ENCODE data around the gene KLHDC7B.
A peak's percentile ranks its signal among the peaks of the same experiment; 100 is the strongest.

KLHDC7B gene

DNA sequence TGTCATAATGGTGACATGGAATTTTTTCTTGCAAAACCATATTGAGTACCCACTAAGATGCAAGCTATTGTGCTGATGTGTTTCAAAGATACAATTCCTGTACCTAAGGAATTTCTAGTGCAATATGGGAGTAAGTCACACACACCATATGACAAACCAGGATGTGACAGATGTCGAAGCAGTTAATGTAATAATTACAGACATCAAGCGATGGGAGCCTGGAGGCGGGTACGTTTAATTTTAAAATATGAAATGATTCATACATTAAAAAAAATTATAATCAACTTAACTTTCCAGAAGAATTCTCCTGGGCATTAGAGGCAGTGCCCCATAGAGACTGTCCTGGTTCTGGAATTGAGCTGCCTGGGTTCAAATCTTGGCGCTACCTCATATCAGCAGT is 11.0 kb downstream of the KLHDC7B start:
- Histone ChIP-seq H4K8ac (ENCODE audit: low read depth, low read length) (no peak overlapping the region), H3K18ac (ENCODE audit: low read length) (no peak overlapping the region), H3K56ac (ENCODE audit: low read length) (no peak overlapping the region), H3K79me1 (ENCODE audit: low read length) (no peaks in the 10 kb centered on the region), H3K4me1 (ENCODE audit: control insufficient read depth, low read depth, low read length) (no peaks in the 10 kb centered on the region), H4K5ac (ENCODE audit: low read length) (no peak overlapping the region), H2BK120ac (ENCODE audit: low read depth, low read length) (no peak overlapping the region), H3K4me3 (ENCODE audit: low read length) (no peak overlapping the region), H3K9ac (ENCODE audit: low read length) (no peak overlapping the region), H3K27me3 (ENCODE audit: insufficient read depth, low read length, poor library complexity) (no peaks in the 10 kb centered on the region), H2BK15ac (replicated peaks; ENCODE audit: low read depth) (no peak overlapping the region), H3K4me2 (ENCODE audit: low read length) (no peak overlapping the region), H3K36me3 (ENCODE audit: control insufficient read depth, insufficient read depth, low read length) (no peaks in the 10 kb centered on the region), H3K27ac (ENCODE audit: low read depth, low read length) (no peak overlapping the region), H3K23ac (ENCODE audit: low read length) (no peak overlapping the region), H2AK5ac (ENCODE audit: low read length) (no peak overlapping the region), H2BK5ac (ENCODE audit: low read length) (no peak overlapping the region), H3K4ac (ENCODE audit: low read depth, low read length) (no peak overlapping the region), H3K79me2 (ENCODE audit: control insufficient read depth, insufficient read depth, low read length) (no peaks in the 10 kb centered on the region)
- no peak for DNase-seq
- WGBS (ENCODE audit: extremely low coverage, insufficient coverage, low lambda C conversion rate), result no CpG with 5 or more reads among the region's 5 CpGs

DNA sequence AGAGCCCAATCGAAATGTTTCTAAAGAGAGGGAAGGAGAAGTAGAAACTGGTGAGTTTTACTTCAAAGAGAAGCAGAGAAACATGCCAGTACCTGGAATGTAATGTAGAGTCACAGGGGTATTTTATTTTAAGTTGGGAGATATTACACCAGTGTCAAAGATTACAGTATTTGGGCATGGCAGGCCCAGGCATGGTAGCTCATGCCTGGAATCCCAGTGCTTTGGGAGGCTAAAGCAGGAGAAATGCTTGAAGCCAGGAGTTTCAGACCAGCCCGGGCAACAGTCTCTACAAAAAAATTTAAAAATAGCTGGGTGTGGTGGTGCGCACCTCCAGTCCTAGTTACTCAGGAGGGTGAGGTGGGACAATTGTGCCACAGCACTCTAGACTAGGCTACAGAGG is 14.3 kb downstream of the KLHDC7B start:
- WGBS (ENCODE audit: extremely low coverage, insufficient coverage, low lambda C conversion rate), result no CpG with 5 or more reads among the region's 3 CpGs
- no peak for DNase-seq
- H3K79me2 ChIP-seq (ENCODE audit: control insufficient read depth, insufficient read depth, low read length), result no peaks in the 10 kb centered on the region
- no peak overlapping the region for H2BK5ac ChIP-seq (ENCODE audit: low read length)
- no peak overlapping the region for H3K23ac ChIP-seq (ENCODE audit: low read length)
- no peak overlapping the region for H2BK15ac ChIP-seq (replicated peaks; ENCODE audit: low read depth)
- no peaks in the 10 kb centered on the region for H3K27me3 ChIP-seq (ENCODE audit: insufficient read depth, low read length, poor library complexity)
- H2AK5ac ChIP-seq (ENCODE audit: low read length), result no peak overlapping the region
- H3K36me3 ChIP-seq (ENCODE audit: control insufficient read depth, insufficient read depth, low read length), result no peaks in the 10 kb centered on the region
- H3K79me1 ChIP-seq (ENCODE audit: low read length), result no peaks in the 10 kb centered on the region
- no peak overlapping the region for H3K56ac ChIP-seq (ENCODE audit: low read length)
- no peak overlapping the region for H3K18ac ChIP-seq (ENCODE audit: low read length)
- H3K4ac ChIP-seq (ENCODE audit: low read depth, low read length), result no peak overlapping the region
- no peak overlapping the region for H3K4me2 ChIP-seq (ENCODE audit: low read length)
- H3K4me1 ChIP-seq (ENCODE audit: control insufficient read depth, low read depth, low read length), result no peaks in the 10 kb centered on the region
- H4K5ac ChIP-seq (ENCODE audit: low read length), result no peak overlapping the region
- no peak overlapping the region for H4K8ac ChIP-seq (ENCODE audit: low read depth, low read length)
- no peak overlapping the region for H3K27ac ChIP-seq (ENCODE audit: low read depth, low read length)
- H2BK120ac ChIP-seq (ENCODE audit: low read depth, low read length), result no peak overlapping the region
- H3K4me3 ChIP-seq (ENCODE audit: low read length), result no peak overlapping the region
- no peak overlapping the region for H3K9ac ChIP-seq (ENCODE audit: low read length)

GRCh38 chr22:50561401-50562358 is 16.0 kb downstream of the KLHDC7B start:
- no peak overlapping the region for H3K4me2 ChIP-seq (ENCODE audit: low read length)
- H3K4me3 ChIP-seq (ENCODE audit: low read length), result no peak overlapping the region
- no peak overlapping the region for H3K27ac ChIP-seq (ENCODE audit: low read depth, low read length)
- H3K23ac ChIP-seq (ENCODE audit: low read length), result no peak overlapping the region
- no peaks in the 10 kb centered on the region for H3K27me3 ChIP-seq (ENCODE audit: insufficient read depth, low read length, poor library complexity)
- no peak overlapping the region for H3K9ac ChIP-seq (ENCODE audit: low read length)
- no peaks in the 10 kb centered on the region for H3K79me1 ChIP-seq (ENCODE audit: low read length)
- no peak overlapping the region for H2BK120ac ChIP-seq (ENCODE audit: low read depth, low read length)
- H3K4ac ChIP-seq (ENCODE audit: low read depth, low read length), result no peak overlapping the region
- no peaks in the 10 kb centered on the region for H3K79me2 ChIP-seq (ENCODE audit: control insufficient read depth, insufficient read depth, low read length)
- H4K5ac ChIP-seq (ENCODE audit: low read length), result no peak overlapping the region
- H3K18ac ChIP-seq (ENCODE audit: low read length), result no peak overlapping the region
- WGBS (ENCODE audit: extremely low coverage, insufficient coverage, low lambda C conversion rate), result no CpG with 5 or more reads among the region's 34 CpGs
- H3K4me1 ChIP-seq (ENCODE audit: control insufficient read depth, low read depth, low read length), result no peaks in the 10 kb centered on the region
- H2AK5ac ChIP-seq (ENCODE audit: low read length), result no peak overlapping the region
- DNase-seq, result peak; percentile 25
- no peaks in the 10 kb centered on the region for H3K36me3 ChIP-seq (ENCODE audit: control insufficient read depth, insufficient read depth, low read length)
- H2BK15ac ChIP-seq (replicated peaks; ENCODE audit: low read depth), result no peak overlapping the region
- no peak overlapping the region for H2BK5ac ChIP-seq (ENCODE audit: low read length)
- no peak overlapping the region for H3K56ac ChIP-seq (ENCODE audit: low read length)
- H4K8ac ChIP-seq (ENCODE audit: low read depth, low read length), result no peak overlapping the region

- Histone ChIP-seq H3K4me3 (ENCODE audit: low read length) (peak within 1 kb of the TSS; percentile 70), H3K4ac (ENCODE audit: low read depth, low read length) (no peak within 1 kb of the TSS), H3K27me3 (ENCODE audit: insufficient read depth, low read length, poor library complexity) (no peaks in the 10 kb centered on the region), H3K79me1 (ENCODE audit: low read length) (no peaks in the 10 kb centered on the region), H3K9ac (ENCODE audit: low read length) (peak within 1 kb of the TSS; percentile 76), H3K18ac (ENCODE audit: low read length) (no peak within 1 kb of the TSS), H2BK120ac (ENCODE audit: low read depth, low read length) (no peak within 1 kb of the TSS), H3K4me1 (ENCODE audit: control insufficient read depth, low read depth, low read length) (no peaks in the 10 kb centered on the region), H3K36me3 (ENCODE audit: control insufficient read depth, insufficient read depth, low read length) (no peaks in the 10 kb centered on the region), H2BK15ac (replicated peaks; ENCODE audit: low read depth) (no peak within 1 kb of the TSS), H2BK5ac (ENCODE audit: low read length) (no peak within 1 kb of the TSS), H3K4me2 (ENCODE audit: low read length) (peak within 1 kb of the TSS; percentile 99), H4K8ac (ENCODE audit: low read depth, low read length) (no peak within 1 kb of the TSS), H2AK5ac (ENCODE audit: low read length) (no peak within 1 kb of the TSS), H3K56ac (ENCODE audit: low read length) (peak within 1 kb of the TSS; percentile 84), H3K23ac (ENCODE audit: low read length) (no peak within 1 kb of the TSS), H3K79me2 (ENCODE audit: control insufficient read depth, insufficient read depth, low read length) (no peaks in the 10 kb centered on the region), H4K5ac (ENCODE audit: low read length) (no peak within 1 kb of the TSS), H3K27ac (ENCODE audit: low read depth, low read length) (no peak within 1 kb of the TSS)
- DNase-seq, result peak; percentile 96
- no CpG with 5 or more reads among the region's 61 CpGs for WGBS (ENCODE audit: extremely low coverage, insufficient coverage, low lambda C conversion rate)
Observed at GRCh38 chr22:50562523-50563412, 17.1 kb downstream of the KLHDC7B start, which contains the start of gene SYCE3. SYCE3 (minus strand) TSS chr22:50562919; CDS start chr22:50556405, 6,514 bp downstream.

DNA sequence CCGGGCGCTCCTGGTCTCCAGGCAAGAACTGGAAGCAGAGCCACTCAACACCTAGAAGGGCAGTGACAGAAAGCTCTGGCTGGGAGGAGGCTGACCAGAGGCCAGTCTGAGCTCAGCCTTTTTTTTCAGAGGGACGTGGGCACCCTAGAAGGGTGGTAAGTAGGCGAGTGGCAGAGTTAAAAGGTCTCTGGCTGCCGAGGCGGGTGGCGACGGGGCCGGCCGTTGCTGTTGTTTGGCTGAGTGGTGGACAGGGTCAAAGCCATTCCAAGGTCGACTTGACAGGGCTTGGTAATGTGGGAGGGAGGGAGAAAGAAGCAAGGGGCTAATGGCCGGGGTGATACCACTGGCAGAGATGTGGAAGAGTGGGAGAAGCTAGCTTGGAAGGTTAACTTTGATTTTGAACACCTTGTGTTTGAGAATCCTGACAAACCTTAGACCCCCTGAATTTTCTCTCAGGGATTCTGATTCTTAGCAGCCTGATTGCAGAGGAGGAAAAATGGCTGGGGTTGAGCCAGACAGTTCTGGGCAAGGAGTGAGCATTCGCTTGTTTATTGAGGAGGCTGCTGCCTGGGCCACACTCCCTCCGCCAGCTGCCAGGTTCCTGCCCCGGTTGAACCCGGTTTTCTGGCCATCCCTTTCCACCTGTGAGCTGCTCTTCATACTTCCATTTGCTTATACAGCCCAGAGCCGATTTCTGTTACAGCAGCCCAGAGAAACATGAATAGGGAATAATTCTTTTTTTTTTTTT is 17.9 kb downstream of the KLHDC7B start:
- H3K23ac ChIP-seq (ENCODE audit: low read length), result no peak overlapping the region
- H3K18ac ChIP-seq (ENCODE audit: low read length), result no peak overlapping the region
- peak overlapping the region; percentile 76 for H3K9ac ChIP-seq (ENCODE audit: low read length)
- H2BK120ac ChIP-seq (ENCODE audit: low read depth, low read length), result no peak overlapping the region
- no CpG with 5 or more reads among the region's 17 CpGs for WGBS (ENCODE audit: extremely low coverage, insufficient coverage, low lambda C conversion rate)
- H3K4me3 ChIP-seq (ENCODE audit: low read length), result peak overlapping the region; percentile 70
- H3K56ac ChIP-seq (ENCODE audit: low read length), result peak overlapping the region; percentile 84
- no peaks in the 10 kb centered on the region for H3K4me1 ChIP-seq (ENCODE audit: control insufficient read depth, low read depth, low read length)
- H3K79me1 ChIP-seq (ENCODE audit: low read length), result no peaks in the 10 kb centered on the region
- H3K4me2 ChIP-seq (ENCODE audit: low read length), result peak overlapping the region; percentile 99
- H4K5ac ChIP-seq (ENCODE audit: low read length), result no peak overlapping the region
- no peak overlapping the region for H2AK5ac ChIP-seq (ENCODE audit: low read length)
- H3K79me2 ChIP-seq (ENCODE audit: control insufficient read depth, insufficient read depth, low read length), result no peaks in the 10 kb centered on the region
- no peak overlapping the region for H2BK5ac ChIP-seq (ENCODE audit: low read length)
- no peaks in the 10 kb centered on the region for H3K27me3 ChIP-seq (ENCODE audit: insufficient read depth, low read length, poor library complexity)
- DNase-seq, result no peak
- H3K36me3 ChIP-seq (ENCODE audit: control insufficient read depth, insufficient read depth, low read length), result no peaks in the 10 kb centered on the region
- H3K27ac ChIP-seq (ENCODE audit: low read depth, low read length), result no peak overlapping the region
- no peak overlapping the region for H3K4ac ChIP-seq (ENCODE audit: low read depth, low read length)
- no peak overlapping the region for H4K8ac ChIP-seq (ENCODE audit: low read depth, low read length)
- no peak overlapping the region for H2BK15ac ChIP-seq (replicated peaks; ENCODE audit: low read depth)
